HCT116 (cell line): ENCODE results near the gene MYO3B. TPM values are rescaled to one million over a fixed set of nuclear protein-coding genes. Genes with fewer than 3 reads are reported as not detected.

Source experiments
- ATAC-seq: fragments of 200-7000 bp; cut with Tn5 transposase; 2 replicates; pipeline ENCODE4 v1.9.1; 2020; ENCODE audit warnings: mild to moderate bottlenecking, moderate library complexity
- BruUV-seq: library from RNA; stranded (reverse); fragments of 400-500 nt; replicated peaks from 2 replicates; lab custom pipeline; 2021; lab: Mats Ljungman, UMichigan
- CTCF ChIA-PET: fragments of 300-600 bp; sonication (Branson Sonifier 250); formaldehyde crosslinking; loops from one replicate; lab custom pipeline; 2021; ENCODE audit warnings: antibody characterized with exemption; lab: Charles Lee
- POLR2A ChIA-PET: fragments of 300-600, 350-600 bp; sonication (Branson Sonifier 250); formaldehyde crosslinking; loops from one replicate; lab custom pipeline; 2021; ENCODE audit warnings: antibody characterized with exemption; lab: Charles Lee
- RAD21 ChIA-PET, 2 experiments: fragments of 300-600 bp; sonication (Branson Sonifier 250); formaldehyde crosslinking; loops; one replicate each; lab custom pipeline; 2023; ENCODE audit warnings: low total read pairs in 2 of 2; ENCODE audit not compliant: uncharacterized antibody in 2 of 2, unreplicated experiment in 2 of 2, low non-redundant PET in 1 of 2; lab: Charles Lee
- DNase-seq: peaks from one replicate; pipeline ENCODE4 v3.0.0-alpha.2; 2010; ENCODE audit warnings: low read depth, low spot score
- H2AFZ ChIP-seq: fragments of 200-600 bp; shearing (Covaris generic), sonication (generic); 2 replicates; pipeline ENCODE4 v1.6.1; 2017; ENCODE audit warnings: low read depth, mixed run types, mixed read lengths, antibody characterized with exemption, low read length; ENCODE audit not compliant: poor library complexity, severe bottlenecking
- H3K27ac ChIP-seq: 2 replicates; pipeline ENCODE4 v1.5.1; 2012; ENCODE audit warnings: low read depth, low read length
- H3K27me3 ChIP-seq: fragments of 200-600 bp; sonication (generic); 2 replicates; pipeline ENCODE4 v1.6.1; 2016; ENCODE audit warnings: mixed run types, low read length, mixed read lengths; ENCODE audit not compliant: insufficient read depth
- H3K36me3 ChIP-seq, 2 experiments: fragments of 200-500 bp in 1 of 2; fragments of 200-600 bp in 1 of 2; sonication (Bioruptor generic) in 1 of 2; sonication (generic) in 1 of 2; 2 replicates each; pipeline versions ENCODE4 v1.5.1 to v1.6.1; 2014 to 2016; ENCODE audit warnings: low read length in 2 of 2, inconsistent platforms in 1 of 2, mixed read lengths in 1 of 2, mixed run types in 1 of 2; ENCODE audit not compliant: insufficient read depth in 2 of 2, control insufficient read depth in 1 of 2
- H3K4me1 ChIP-seq, 2 experiments: fragments of 200-600 bp in 1 of 2; sonication (generic) in 1 of 2; 2 replicates each; pipeline versions ENCODE4 v1.5.1 to v1.6.1; 2012 to 2017; ENCODE audit warnings: low read length in 2 of 2, inconsistent platforms in 1 of 2, mild to moderate bottlenecking in 1 of 2, mixed read lengths in 1 of 2, mixed run types in 1 of 2, moderate library complexity in 1 of 2; ENCODE audit not compliant: insufficient read depth in 2 of 2, control insufficient read depth in 1 of 2
- H3K4me2 ChIP-seq: fragments of 200-600 bp; sonication (generic); 2 replicates; pipeline ENCODE4 v1.6.1; 2017; ENCODE audit warnings: mixed run types, low read length, mixed read lengths
- H3K4me3 ChIP-seq, 2 experiments: fragments of 200-600 bp in 1 of 2; sonication (generic) in 1 of 2; replicated peaks in 1 of 2; 2 replicates each; pipeline ENCODE4 v1.5.1; 2011 to 2016; ENCODE audit warnings: low read length in 2 of 2, control low read depth in 1 of 2, low read depth in 1 of 2, mild to moderate bottlenecking in 1 of 2, mixed read lengths in 1 of 2, mixed run types in 1 of 2
- H3K79me2 ChIP-seq: fragments of 200-600 bp; sonication (generic); 2 replicates; pipeline ENCODE4 v1.6.1; 2017; ENCODE audit warnings: mild to moderate bottlenecking, mixed run types, low read length, moderate library complexity, mixed read lengths; ENCODE audit not compliant: insufficient read depth
- H3K9ac ChIP-seq: fragments of 200-600 bp; sonication (generic); 2 replicates; pipeline ENCODE4 v1.6.1; 2016; ENCODE audit warnings: low read length, mixed read lengths
- H3K9me2 ChIP-seq: fragments of 200-600 bp; sonication (generic), shearing (Covaris generic); 2 replicates; pipeline ENCODE4 v1.6.1; 2017; ENCODE audit warnings: mixed run types, mild to moderate bottlenecking, moderate library complexity; ENCODE audit not compliant: insufficient read depth
- H3K9me3 ChIP-seq, 2 experiments: fragments of 200-500 bp in 1 of 2; fragments of 200-600 bp in 1 of 2; sonication (Bioruptor generic) in 1 of 2; sonication (generic) in 1 of 2; 2 replicates each; pipeline ENCODE4 v1.6.1; 2014 to 2017; ENCODE audit warnings: low read length in 2 of 2, mixed read lengths in 2 of 2, inconsistent platforms in 1 of 2, low read depth in 1 of 2, mild to moderate bottlenecking in 1 of 2, mixed run types in 1 of 2, moderate library complexity in 1 of 2; ENCODE audit not compliant: control insufficient read depth in 1 of 2, insufficient read depth in 1 of 2
- H4K20me1 ChIP-seq: fragments of 200-600 bp; sonication (generic), shearing (Covaris generic); 2 replicates; pipeline ENCODE4 v1.6.1; 2017; ENCODE audit warnings: mixed run types, mild to moderate bottlenecking, moderate library complexity; ENCODE audit not compliant: insufficient read depth
- CBX3 ChIP-seq: IDR thresholded peaks from 2 replicates; pipeline ENCODE4 v1.6.1; 2012; ENCODE audit warnings: low read depth
- CEBPB ChIP-seq: IDR thresholded peaks from 2 replicates; pipeline ENCODE4 v1.6.1; 2012; ENCODE audit warnings: low read depth
- EZH2 ChIP-seq: fragments of 200-600 bp; sonication (generic); IDR thresholded peaks from 2 replicates; pipeline ENCODE4 v1.6.1; 2017; ENCODE audit warnings: antibody characterized with exemption, mixed run types
- EZH2phosphoT487 ChIP-seq: fragments of 200-600 bp; IDR thresholded peaks from 2 replicates; pipeline ENCODE4 v1.6.1; 2018; ENCODE audit warnings: antibody characterized with exemption, borderline replicate concordance
- POLR2A ChIP-seq: IDR thresholded peaks from 2 replicates; pipeline ENCODE4 v1.7.0; 2011; ENCODE audit warnings: borderline replicate concordance; ENCODE audit not compliant: insufficient read depth, insufficient read length; ENCODE audit errors: extremely low read depth
- RAD21 ChIP-seq: IDR thresholded peaks from 2 replicates; pipeline ENCODE4 v1.6.1; 2012; ENCODE audit warnings: low read depth, mild to moderate bottlenecking
- SP1 ChIP-seq: IDR thresholded peaks from 2 replicates; pipeline ENCODE4 v1.6.1; 2012; ENCODE audit warnings: low read depth
- SRF ChIP-seq: IDR thresholded peaks from 2 replicates; pipeline ENCODE4 v1.6.1; 2012; ENCODE audit warnings: low read depth
- TCF7L2 ChIP-seq: IDR thresholded peaks from 2 replicates; pipeline ENCODE4 v1.7.0; 2011; ENCODE audit warnings: borderline replicate concordance, inconsistent platforms; ENCODE audit not compliant: insufficient read depth, insufficient read length; ENCODE audit errors: extremely low read depth
- YY1 ChIP-seq: IDR thresholded peaks from 2 replicates; pipeline ENCODE4 v1.6.1; 2011; ENCODE audit warnings: low read length, low read depth, moderate library complexity, mild to moderate bottlenecking; ENCODE audit not compliant: insufficient replicate concordance; ENCODE audit errors: extremely low read depth
- ZFX ChIP-seq: fragments of 450-650 bp; IDR thresholded peaks from 2 replicates; pipeline ENCODE4 v1.6.1; 2017
- ZNF274 ChIP-seq: fragments of 200-500 bp; sonication (Bioruptor generic); IDR thresholded peaks from 2 replicates; pipeline ENCODE4 v1.6.1; 2014; ENCODE audit warnings: mild to moderate bottlenecking, low read depth, low read length, inconsistent platforms
- intact Hi-C: fragments of 100-400 bp; cut with micrococcal nuclease; formaldehyde crosslinking; loops from 2 replicates; pipeline ENCODE4 v1.10.0; 2022
- total RNA-seq: library from RNA; stranded (reverse); gene quantifications from one replicate; pipeline ENCODE4 v1.2.1, GENCODE V29; 2021; ENCODE audit not compliant: unreplicated experiment
- TF ChIP-seq, protein P1 (sequence below): IDR thresholded peaks from 2 replicates; pipeline ENCODE4 v1.6.1; 2012
- TF ChIP-seq, protein P2 (sequence below): IDR thresholded peaks from 2 replicates; pipeline ENCODE4 v1.6.1; 2011; ENCODE audit warnings: mild to moderate bottlenecking, low read length, moderate library complexity; ENCODE audit not compliant: insufficient replicate concordance; ENCODE audit errors: extremely low read depth
- TF ChIP-seq, protein P3 (sequence below): IDR thresholded peaks from 2 replicates; pipeline ENCODE4 v1.6.1; 2012
- TF ChIP-seq, protein P4 (sequence below), 3 experiments: fragments of 200-600 bp in 1 of 3; sonication (generic) in 1 of 3; IDR thresholded peaks in 2 of 3; conservative IDR thresholded peaks in 1 of 3; 2 replicates each; pipeline ENCODE4 v1.5.1; 2012 to 2017; ENCODE audit warnings: low read depth in 2 of 3, low read length in 2 of 3, antibody characterized with exemption in 1 of 3, borderline replicate concordance in 1 of 3, control low read depth in 1 of 3, mild to moderate bottlenecking in 1 of 3, mixed read lengths in 1 of 3, mixed run types in 1 of 3, moderate library complexity in 1 of 3; ENCODE audit not compliant: insufficient read depth in 1 of 3

MYO3B gene
- total RNA-seq, 1 experiment from 2014 or later = not detected

DNA sequence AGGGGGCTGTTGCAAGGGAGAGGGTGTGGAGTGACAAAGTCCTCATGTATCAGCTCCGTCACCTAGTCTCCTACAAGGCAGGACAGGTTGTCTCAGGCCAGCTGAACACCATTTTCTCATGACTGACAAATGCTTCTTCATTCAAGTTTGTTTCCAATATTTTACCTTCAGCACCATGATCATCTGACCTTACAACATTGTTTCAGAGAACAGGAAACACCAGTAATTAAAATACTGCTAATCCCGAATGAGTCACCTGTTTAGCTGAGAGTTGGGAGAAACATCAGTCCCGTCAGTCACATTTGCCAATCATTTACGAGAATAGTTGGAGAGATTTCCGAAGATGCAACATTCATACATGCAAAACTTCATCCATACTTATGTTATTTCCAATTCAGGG is 511.5 kb downstream of the MYO3B start:
- no peak overlapping the region for H2AFZ ChIP-seq
- POLR2A ChIA-PET = interaction anchor here (1.0 kb wide), 1 partner anchor 10 kb away, joined by 5 read pairs; no protein-coding TSS in a partner anchor
- TF ChIP-seq, protein P1, sequence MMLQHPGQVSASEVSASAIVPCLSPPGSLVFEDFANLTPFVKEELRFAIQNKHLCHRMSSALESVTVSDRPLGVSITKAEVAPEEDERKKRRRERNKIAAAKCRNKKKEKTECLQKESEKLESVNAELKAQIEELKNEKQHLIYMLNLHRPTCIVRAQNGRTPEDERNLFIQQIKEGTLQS = no peak
- TF ChIP-seq SP1 (no peak), ZFX (no peak), EZH2phosphoT487 (no peak), SRF (no peak), TCF7L2 (no peak)
- TF ChIP-seq, protein P2, sequence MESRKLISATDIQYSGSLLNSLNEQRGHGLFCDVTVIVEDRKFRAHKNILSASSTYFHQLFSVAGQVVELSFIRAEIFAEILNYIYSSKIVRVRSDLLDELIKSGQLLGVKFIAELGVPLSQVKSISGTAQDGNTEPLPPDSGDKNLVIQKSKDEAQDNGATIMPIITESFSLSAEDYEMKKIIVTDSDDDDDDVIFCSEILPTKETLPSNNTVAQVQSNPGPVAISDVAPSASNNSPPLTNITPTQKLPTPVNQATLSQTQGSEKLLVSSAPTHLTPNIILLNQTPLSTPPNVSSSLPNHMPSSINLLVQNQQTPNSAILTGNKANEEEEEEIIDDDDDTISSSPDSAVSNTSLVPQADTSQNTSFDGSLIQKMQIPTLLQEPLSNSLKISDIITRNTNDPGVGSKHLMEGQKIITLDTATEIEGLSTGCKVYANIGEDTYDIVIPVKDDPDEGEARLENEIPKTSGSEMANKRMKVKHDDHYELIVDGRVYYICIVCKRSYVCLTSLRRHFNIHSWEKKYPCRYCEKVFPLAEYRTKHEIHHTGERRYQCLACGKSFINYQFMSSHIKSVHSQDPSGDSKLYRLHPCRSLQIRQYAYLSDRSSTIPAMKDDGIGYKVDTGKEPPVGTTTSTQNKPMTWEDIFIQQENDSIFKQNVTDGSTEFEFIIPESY = no peak
- TF ChIP-seq, all 23 proteins: peak for 0
- H3K79me2 ChIP-seq = no peaks in the 10 kb centered on the region
- BruUV-seq = no TSS peak
- no peak overlapping the region for H3K4me2 ChIP-seq
- ATAC-seq (no peak), DNase-seq (no peak)
- intact Hi-C loops = loop anchor here (10.0 kb wide), 1 partner anchor 55 kb away; no protein-coding TSS in a partner anchor
- RAD21 ChIA-PET = no interaction called here
- no peaks in the 10 kb centered on the region for H4K20me1 ChIP-seq
- no peaks in the 10 kb centered on the region for H3K9me2 ChIP-seq
- no peak overlapping the region for H3K27ac ChIP-seq
- H3K4me1 ChIP-seq = peaks cover 0 to 5% of the 10 kb centered on the region in 2 experiments; a peak in 1 of 4 replicates
- H3K9me3 ChIP-seq = no peaks in the 10 kb centered on the region
- no peak overlapping the region for H3K4me3 ChIP-seq
- H3K9ac ChIP-seq = no peak overlapping the region
- H3K36me3 ChIP-seq = no peaks in the 10 kb centered on the region
- CTCF ChIA-PET = interaction anchor here (0.7 kb wide), 1 partner anchor 142 kb away, joined by 3 read pairs; no protein-coding TSS in a partner anchor
- H3K27me3 ChIP-seq = no peaks in the 10 kb centered on the region

DNA sequence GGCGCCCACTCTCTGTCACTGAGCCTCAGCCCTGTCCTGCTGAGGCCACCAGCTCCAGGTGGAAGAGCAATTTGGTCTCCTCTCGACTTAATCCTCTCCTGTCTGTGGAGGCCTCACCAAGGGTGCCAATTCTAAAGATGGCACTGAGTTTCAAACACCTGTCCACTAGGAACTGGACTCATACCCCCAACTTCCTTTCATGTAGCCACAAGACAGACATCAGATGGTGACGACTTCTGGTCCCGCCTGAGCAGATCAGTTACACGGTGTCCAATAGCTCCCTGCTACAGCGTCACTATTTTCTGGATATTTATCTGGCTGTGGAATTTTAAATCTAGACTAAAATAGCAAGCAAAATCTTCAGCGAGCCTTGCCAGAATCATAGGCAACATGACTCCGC is 512.7 kb downstream of the MYO3B start:
- Histone ChIP-seq H2AFZ (no peak overlapping the region), H3K27me3 (no peaks in the 10 kb centered on the region), H3K4me1 (peaks cover 0 to 5% of the 10 kb centered on the region in 2 experiments; a peak in 1 of 4 replicates), H3K79me2 (no peaks in the 10 kb centered on the region), H3K9me3 (no peaks in the 10 kb centered on the region), H3K27ac (no peak overlapping the region), H3K4me2 (no peak overlapping the region), H4K20me1 (no peaks in the 10 kb centered on the region), H3K36me3 (no peaks in the 10 kb centered on the region), H3K9ac (no peak overlapping the region), H3K4me3 (no peak overlapping the region), H3K9me2 (no peaks in the 10 kb centered on the region)
- ChIA-PET CTCF (no interaction called here), POLR2A (no interaction called here), RAD21 (no interaction called here)
- TF ChIP-seq EZH2phosphoT487 = no peak
- TF ChIP-seq CEBPB = no peak
- TF ChIP-seq, protein P3, sequence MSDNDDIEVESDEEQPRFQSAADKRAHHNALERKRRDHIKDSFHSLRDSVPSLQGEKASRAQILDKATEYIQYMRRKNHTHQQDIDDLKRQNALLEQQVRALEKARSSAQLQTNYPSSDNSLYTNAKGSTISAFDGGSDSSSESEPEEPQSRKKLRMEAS = no peak
- no peak for TF ChIP-seq POLR2A
- no peak for TF ChIP-seq ZFX
- TF ChIP-seq YY1 = no peak
- no peak for TF ChIP-seq CBX3
- no peak for TF ChIP-seq EZH2
- TF ChIP-seq RAD21 = no peak
- TF ChIP-seq SRF = no peak
- TF ChIP-seq SP1 = no peak
- TF ChIP-seq ZNF274 = no peak
- no peak for TF ChIP-seq TCF7L2
- TF ChIP-seq, protein P4, sequence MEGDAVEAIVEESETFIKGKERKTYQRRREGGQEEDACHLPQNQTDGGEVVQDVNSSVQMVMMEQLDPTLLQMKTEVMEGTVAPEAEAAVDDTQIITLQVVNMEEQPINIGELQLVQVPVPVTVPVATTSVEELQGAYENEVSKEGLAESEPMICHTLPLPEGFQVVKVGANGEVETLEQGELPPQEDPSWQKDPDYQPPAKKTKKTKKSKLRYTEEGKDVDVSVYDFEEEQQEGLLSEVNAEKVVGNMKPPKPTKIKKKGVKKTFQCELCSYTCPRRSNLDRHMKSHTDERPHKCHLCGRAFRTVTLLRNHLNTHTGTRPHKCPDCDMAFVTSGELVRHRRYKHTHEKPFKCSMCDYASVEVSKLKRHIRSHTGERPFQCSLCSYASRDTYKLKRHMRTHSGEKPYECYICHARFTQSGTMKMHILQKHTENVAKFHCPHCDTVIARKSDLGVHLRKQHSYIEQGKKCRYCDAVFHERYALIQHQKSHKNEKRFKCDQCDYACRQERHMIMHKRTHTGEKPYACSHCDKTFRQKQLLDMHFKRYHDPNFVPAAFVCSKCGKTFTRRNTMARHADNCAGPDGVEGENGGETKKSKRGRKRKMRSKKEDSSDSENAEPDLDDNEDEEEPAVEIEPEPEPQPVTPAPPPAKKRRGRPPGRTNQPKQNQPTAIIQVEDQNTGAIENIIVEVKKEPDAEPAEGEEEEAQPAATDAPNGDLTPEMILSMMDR (IDR thresholded peaks at IDR 0.05 in 2 of 3, conservative IDR thresholded peaks at IDR 0.05 in 1 of 3; ENCODE audit: borderline replicate concordance in 1 of 3, insufficient read depth in 1 of 3, low read depth in 2 of 3, low read length in 2 of 3) = no peak
- DNase-seq (no peak), ATAC-seq (no peak)
- BruUV-seq = no TSS peak
- intact Hi-C loops = no loop called here
